Measurements from ENCODE around the gene MUC3A.
"Not testable (repeated sequence)": the region's sequence is repeated elsewhere in the genome, so short reads cannot be mapped to it uniquely, and the experiment has no call there.

MUC3A gene, protein sequence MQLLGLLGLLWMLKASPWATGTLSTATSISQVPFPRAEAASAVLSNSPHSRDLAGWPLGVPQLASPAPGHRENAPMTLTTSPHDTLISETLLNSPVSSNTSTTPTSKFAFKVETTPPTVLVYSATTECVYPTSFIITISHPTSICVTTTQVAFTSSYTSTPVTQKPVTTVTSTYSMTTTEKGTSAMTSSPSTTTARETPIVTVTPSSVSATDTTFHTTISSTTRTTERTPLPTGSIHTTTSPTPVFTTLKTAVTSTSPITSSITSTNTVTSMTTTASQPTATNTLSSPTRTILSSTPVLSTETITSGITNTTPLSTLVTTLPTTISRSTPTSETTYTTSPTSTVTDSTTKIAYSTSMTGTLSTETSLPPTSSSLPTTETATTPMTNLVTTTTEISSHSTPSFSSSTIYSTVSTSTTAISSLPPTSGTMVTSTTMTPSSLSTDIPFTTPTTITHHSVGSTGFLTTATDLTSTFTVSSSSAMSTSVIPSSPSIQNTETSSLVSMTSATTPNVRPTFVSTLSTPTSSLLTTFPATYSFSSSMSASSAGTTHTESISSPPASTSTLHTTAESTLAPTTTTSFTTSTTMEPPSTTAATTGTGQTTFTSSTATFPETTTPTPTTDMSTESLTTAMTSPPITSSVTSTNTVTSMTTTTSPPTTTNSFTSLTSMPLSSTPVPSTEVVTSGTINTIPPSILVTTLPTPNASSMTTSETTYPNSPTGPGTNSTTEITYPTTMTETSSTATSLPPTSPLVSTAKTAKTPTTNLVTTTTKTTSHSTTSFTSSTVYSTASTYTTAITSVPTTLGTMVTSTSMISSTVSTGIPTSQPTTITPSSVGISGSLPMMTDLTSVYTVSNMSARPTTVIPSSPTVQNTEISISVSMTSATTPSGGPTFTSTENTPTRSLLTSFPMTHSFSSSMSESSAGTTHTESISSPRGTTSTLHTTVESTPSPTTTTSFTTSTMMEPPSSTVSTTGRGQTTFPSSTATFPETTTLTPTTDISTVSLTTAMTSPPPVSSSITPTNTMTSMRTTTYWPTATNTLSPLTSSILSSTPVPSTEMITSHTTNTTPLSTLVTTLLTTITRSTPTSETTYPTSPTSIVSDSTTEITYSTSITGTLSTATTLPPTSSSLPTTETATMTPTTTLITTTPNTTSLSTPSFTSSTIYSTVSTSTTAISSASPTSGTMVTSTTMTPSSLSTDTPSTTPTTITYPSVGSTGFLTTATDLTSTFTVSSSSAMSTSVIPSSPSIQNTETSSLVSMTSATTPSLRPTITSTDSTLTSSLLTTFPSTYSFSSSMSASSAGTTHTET (N-terminal part only)

GRCh38 chr7:100949227-100949932, at the start of gene MUC3A:
Gene MUC3A, plus strand, starts transcription at chr7:100949534. Its CDS starts 91 bp downstream, at chr7:100949625.
- DNase-seq: no peak

- DNase-seq: no peak
These were observed 48.4 kb upstream of the MUC3A start for GRCh38 chr7:100900978-100901377.

GRCh38 chr7:100901921-100902332, 47.4 kb upstream of the MUC3A start:
- DNase-seq: no peak

DNA sequence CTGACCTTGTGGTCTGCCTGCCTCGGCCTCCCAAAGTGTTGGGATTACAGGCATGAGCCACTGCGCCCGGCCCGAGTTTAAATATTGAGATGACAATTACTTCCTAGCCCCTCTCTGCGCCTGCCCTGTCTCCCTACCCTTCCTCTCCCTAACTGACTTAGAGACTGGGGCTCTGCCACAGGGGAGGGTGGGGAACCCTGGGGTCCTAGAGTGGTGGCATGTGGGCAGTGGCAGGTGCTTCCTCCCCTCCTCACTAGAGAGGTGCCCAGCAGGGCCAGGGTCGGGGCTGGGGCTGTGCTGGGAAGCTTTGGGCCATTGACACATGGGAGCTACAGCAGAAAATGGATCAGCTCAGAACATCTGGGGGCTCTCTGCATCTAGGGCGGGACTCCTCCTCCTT, 46.7 kb upstream of the MUC3A start:
- no peak for DNase-seq

DNA sequence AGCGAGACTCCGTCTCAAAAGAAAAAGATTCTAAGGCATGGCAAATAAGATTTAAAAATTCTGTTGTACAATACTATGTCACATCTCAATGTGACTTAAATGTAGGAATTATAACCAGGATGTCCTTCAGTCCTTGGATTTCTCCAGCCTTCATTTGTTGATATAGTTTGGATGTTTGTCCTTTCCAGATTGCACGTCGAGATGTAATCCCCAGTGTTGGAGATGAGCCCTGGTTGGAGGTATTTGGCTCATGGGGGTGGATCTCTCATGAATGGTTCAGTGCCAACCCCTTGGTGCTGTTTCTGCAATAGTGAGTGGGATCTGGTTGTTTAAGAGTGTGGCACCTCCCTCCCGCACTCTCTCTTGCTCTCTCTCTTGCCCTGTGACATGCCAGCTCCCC, 40.8 kb upstream of the MUC3A start:
- no peak for DNase-seq

- not testable (repeated sequence) for DNase-seq
These were observed 38.9 kb upstream of the MUC3A start for GRCh38 chr7:100910443-100910842.

DNA sequence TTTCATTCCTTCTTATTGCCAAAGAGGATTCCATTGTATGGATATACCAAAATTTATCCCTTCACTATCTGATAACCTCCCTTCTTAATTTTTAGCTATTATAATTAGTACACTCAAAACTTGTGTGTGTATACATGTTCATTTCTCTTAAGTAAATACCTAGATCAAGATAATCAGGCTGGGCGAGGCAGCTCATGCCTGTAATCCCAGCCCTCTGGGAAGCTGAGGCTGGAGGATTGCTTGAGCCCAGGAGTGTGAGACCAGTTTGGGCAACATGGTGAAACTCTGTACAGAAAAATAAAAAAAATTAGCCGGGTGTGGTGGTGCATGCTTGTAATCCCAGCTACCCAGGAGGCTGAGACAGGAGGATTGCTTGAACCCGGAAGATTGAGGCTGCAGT, 37.9 kb upstream of the MUC3A start:
- no peak for DNase-seq

DNA sequence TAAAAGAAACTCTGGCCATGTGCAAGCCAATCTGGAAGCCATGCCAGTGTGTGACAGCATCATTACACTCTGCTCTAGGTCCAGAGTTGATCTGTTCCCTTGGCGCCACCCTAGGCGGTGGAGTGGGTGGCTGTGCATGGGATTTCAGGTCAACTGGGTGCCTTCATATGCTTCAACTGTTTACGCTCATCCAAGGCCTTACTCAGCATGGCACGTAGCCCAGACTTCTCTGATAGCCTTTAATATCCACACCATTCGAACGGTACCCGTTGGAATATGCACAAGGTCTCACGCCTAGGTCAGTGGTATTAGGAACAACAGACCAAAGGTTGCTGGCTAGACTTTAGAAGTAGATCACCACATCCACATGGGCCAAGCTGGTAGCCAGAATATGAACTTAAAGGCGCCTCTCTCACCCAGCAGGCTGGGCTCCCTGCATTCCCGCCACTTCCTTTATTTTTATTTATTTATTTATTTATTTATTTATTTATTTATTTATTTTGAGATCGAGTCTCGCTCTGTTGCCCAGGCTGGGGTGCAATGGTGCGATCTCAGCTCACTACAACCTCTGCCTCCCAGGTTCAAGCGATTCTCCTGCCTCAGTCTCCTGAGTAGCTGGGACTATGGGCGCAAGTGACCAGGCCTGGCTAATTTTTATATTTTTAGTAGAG, 35.0 kb upstream of the MUC3A start:
- DNase-seq: no peak

DNA sequence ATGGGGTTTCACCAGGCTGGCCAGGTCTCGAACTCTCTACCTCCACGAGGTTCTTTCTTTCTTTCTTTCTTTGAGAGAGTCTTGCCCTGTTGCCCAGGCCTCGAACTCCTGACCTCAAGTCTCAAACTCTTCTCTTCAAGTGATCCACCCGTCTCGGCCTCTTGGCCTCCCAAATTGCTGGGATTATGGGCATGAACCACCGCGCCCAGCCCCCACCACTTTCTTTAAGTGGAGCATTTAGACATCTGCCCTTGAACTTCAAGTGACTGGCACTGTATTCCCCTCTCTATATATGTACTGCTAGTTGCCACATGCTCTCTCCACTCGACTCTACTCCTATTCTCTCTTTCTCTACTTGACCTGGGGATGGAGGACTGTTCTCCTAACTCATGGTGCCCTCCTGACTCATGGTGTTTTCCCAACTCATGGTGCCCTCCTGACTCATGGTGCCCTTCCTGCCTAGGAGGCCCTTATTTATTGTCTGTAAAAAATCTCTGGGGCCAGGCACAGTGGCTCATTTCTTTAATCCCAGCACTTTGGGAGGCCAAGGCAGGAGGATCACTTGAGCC, 34.4 kb upstream of the MUC3A start:
- peak; percentile 2 for DNase-seq

DNA sequence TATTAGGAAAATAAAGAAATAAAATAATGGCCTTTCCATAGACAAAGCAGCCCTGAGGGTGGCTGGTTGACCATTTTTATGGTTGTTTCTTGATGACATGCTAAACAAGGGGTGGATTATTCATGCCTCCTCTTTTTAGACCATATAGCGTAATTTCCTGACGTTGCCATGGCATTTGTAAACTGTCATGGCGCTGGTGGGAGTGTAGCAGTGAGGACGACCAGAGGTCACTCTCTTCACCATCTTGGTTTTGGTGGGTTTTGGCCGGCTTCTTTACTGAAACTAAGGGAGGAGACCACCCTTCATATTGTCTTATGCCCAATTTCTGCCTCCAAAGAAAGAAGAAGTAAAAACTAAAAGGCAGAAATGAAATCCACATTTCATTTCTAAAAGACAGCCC, 30.0 kb upstream of the MUC3A start:
- not testable (repeated sequence) for DNase-seq

DNA sequence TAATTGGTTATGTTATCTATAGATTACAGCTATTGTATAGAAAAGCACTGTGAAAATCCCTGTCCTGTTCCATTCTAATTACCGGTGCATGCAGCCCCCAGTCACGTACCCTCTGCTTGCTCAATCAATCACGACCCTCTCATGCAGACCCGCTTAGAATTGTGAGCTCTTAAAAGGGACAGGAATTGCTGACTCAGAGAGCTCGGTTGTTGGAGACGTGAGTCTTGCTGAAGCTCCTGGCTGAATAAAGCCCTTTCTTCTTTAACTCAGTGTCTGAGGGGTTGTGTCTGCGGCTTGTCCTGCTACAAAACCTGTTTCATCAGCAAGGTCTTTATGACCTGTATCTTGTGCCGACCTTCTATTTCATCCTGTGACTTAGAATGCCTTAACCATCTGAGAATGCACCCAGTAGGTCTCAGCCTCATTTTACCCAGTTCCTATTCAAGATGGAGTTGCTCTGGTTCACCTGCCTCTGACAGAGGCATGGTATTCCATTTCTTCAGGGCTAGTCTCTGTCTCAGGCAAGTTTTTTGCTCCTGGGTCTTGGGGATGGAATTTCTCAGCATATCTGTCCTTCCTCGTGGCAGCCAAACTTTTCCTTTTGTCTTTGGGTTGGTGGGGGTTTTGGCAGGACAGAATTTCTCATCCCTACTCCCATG, 29.4 kb upstream of the MUC3A start:
- not testable (repeated sequence) for DNase-seq

DNA sequence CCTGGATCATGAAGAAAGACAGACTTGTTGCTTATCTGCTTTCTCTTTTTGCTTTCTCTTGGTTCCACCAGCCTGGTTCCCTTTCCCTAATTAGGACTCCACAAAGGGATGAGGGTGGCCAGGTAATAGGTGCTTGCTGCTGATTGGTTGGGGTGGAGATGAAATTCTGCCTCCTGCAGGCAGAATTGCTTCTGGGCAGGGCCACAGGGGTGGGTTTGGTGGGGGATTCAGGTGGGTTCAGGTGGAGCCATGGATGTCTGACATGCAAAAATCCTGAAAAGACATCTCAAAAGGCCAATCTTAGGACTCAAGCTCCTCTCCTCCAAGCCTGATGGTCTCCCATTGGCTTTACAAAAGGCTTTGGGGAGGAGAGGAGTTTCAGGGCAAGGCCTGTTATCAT, 28.3 kb upstream of the MUC3A start:
- DNase-seq: no peak

DNA sequence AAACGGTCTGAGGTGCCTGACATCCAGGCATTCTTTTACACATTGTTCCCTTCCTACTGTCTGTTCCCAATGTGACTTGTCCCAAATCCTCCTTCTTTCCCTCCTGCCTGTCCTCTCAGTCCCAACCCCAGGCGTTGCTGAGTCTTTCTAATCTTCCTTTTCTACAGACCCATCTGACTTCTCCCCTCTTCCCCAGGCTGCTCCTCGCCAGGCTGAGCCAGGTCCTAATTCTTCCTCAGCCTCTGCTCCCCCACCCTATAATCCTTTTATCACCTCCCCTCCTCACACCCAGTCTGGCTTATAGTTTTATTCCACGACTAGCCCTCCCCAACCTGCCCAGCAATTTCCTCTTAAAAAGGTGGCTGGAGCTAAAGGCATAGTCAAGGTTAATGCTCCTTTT, 25.7 kb upstream of the MUC3A start:
- not testable (repeated sequence) for DNase-seq

DNA sequence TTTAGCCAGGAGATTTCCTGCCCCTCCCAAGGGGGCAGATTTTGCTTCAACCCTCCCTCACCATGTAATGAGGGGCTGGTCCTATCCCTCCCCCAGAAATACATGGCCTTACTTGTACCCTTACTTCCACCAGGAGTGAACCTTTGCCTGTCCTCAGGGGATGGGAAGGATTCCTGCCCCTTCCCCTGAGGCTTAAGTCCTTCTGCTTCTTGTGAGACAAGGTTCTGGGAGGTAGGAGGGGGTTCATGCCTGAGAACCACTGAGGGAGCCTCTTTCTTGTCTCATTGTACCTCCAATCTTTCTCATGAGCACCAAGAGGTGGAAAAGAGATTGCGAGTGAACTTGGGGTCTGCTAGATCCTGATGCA, 19.5 kb upstream of the MUC3A start:
- no peak for DNase-seq

DNA sequence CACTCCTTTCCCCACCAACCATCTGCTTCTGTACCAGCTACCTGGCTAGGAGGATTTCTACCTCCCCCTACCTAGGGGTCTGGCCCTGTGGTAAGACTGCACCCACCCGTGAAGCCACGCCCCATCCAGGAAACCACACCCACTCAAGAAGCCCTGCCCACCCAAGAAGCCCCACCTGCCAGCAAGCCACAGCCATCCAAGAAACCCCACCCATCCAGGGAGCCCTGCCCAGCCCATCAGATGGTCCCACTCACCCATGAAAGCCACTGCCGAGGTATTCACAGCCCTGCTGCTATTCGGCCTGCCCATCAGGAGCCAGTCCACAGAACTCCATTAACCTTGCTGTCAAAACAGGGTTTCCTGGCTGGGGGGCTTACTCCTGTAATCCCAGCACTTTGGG, 15.6 kb upstream of the MUC3A start:
- DNase-seq: no peak

GRCh38 chr7:100935381-100935780, 14.0 kb upstream of the MUC3A start:
- not testable (repeated sequence) for DNase-seq

- not testable (repeated sequence) for DNase-seq
These were observed 13.2 kb upstream of the MUC3A start for GRCh38 chr7:100936167-100936566.

DNA sequence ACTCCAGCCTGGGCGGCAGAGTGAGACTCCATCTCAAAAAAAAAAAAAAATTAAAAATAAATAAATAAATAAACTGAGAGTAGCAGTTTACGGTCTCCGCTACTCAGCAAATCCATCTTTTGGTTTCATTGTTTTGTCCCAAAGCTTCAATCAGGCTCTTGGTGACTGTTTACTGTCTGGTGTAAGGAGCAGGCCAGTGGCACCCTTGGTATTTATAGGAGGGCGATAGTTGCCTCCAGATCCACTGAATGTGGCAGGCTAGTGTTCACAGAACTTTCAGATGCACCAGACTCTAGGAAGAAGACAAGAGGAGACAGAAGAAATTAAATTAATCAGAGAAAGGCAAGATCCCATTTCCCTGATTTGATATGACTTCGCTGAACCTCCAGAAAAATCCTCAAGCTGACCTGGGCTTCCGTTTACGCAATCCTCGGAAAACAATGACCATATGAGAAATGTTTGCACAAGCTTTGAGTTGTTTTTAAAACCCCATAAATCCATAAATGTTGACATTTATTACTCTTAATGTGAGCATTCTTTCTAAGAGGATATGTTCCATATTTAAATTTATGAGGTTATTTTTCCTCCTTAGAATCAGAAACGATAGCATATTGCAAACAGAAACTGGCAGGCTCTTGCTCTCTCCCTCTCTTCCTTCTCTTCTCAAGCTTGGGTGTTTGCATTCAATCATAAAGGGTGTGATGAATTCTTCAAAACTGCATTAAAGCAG, 7.1 kb upstream of the MUC3A start:
- DNase-seq: no peak

- DNase-seq: no peak
These were observed 5.6 kb upstream of the MUC3A start for GRCh38 chr7:100943693-100944092.

DNA sequence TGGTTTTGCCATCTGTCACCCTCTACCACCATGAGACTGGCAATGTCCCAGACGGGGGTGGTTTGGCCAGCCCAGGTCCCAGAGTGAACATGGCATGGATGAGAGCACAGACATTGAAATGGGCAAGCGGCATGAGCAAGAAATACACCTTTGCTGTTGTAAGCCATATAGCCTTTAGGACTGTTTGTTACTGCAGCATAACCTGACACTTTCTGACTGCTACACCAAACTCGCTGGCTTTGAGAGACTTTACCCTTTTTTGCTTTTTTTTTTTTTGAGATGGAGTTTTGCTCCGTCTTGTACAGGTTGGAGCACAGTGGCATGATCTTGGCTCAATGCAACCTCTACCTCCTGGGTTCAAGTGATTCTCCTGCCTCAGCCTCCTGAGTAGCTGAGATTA, 5.2 kb upstream of the MUC3A start:
- no peak for DNase-seq

Data from 8988T (cell line).